Endodermal cell (in vitro differentiated cells): Measurements from ENCODE around the gene IPP. TPM values are rescaled to one million over a fixed set of nuclear protein-coding genes. Genes with fewer than 3 reads are reported as not detected.
"Not testable (repeated sequence)": the region's sequence is repeated elsewhere in the genome, so short reads cannot be mapped to it uniquely, and the experiment has no call there.

Experiments used
- DNase-seq: peaks from one replicate; pipeline ENCODE4 v3.0.0-alpha.2; 2017
- H3K27ac ChIP-seq: 2 replicates; pipeline ENCODE4 v1.5.1; 2013; ENCODE audit warnings: mild to moderate bottlenecking, low read depth, low read length, moderate library complexity
- H3K27me3 ChIP-seq: 2 replicates; pipeline ENCODE4 v1.6.1; 2013; ENCODE audit warnings: mild to moderate bottlenecking, low read length, moderate library complexity; ENCODE audit not compliant: insufficient read depth, control insufficient read depth, poor library complexity, severe bottlenecking
- H3K36me3 ChIP-seq: 2 replicates; pipeline ENCODE4 v1.7.0; 2013; ENCODE audit warnings: mild to moderate bottlenecking, low read length, moderate library complexity; ENCODE audit not compliant: control insufficient read depth, insufficient read depth
- H3K4me1 ChIP-seq: one replicate; pipeline ENCODE4 v1.7.0; 2013; ENCODE audit warnings: low read length; ENCODE audit not compliant: control insufficient read depth, insufficient read depth
- H3K4me3 ChIP-seq: 2 replicates; pipeline ENCODE4 v1.5.1; 2013; ENCODE audit warnings: mild to moderate bottlenecking, low read length, moderate library complexity
- H3K9ac ChIP-seq: 2 replicates; pipeline ENCODE4 v1.6.1; 2013; ENCODE audit warnings: mild to moderate bottlenecking, low read length, moderate library complexity; ENCODE audit not compliant: poor library complexity, severe bottlenecking; ENCODE audit errors: extremely low read depth
- H3K9me3 ChIP-seq: 2 replicates; pipeline ENCODE4 v1.6.1; 2013; ENCODE audit warnings: mild to moderate bottlenecking, low read length, moderate library complexity; ENCODE audit not compliant: control insufficient read depth
- H3K27ac Mint-ChIP-seq: 2 replicates; pipeline ENCODE4 v1.8.0; 2020; ENCODE audit warnings: mixed read lengths
- H3K27me3 Mint-ChIP-seq: 2 replicates; pipeline ENCODE4 v1.8.0; 2021; ENCODE audit warnings: mild to moderate bottlenecking, mixed read lengths; ENCODE audit not compliant: insufficient read depth
- H3K36me3 Mint-ChIP-seq: 2 replicates; pipeline ENCODE4 v1.8.0; 2020; ENCODE audit warnings: low read depth, mixed read lengths
- H3K4me1 Mint-ChIP-seq: 2 replicates; pipeline ENCODE4 v1.8.0; 2020; ENCODE audit warnings: mixed read lengths
- H3K4me3 Mint-ChIP-seq: 2 replicates; pipeline ENCODE4 v1.8.0; 2020; ENCODE audit warnings: mild to moderate bottlenecking, moderate library complexity, mixed read lengths
- H3K9me3 Mint-ChIP-seq: 2 replicates; pipeline ENCODE4 v1.8.0; 2020; ENCODE audit warnings: mild to moderate bottlenecking, mixed read lengths
- CTCF ChIP-seq: fragments of 200-600 bp; sonication (generic); conservative IDR thresholded peaks from 2 replicates; pipeline ENCODE4 v1.5.0; 2021; ENCODE audit warnings: antibody characterized with exemption, mild to moderate bottlenecking
- WGBS, 2 experiments: methylation state at CpG; one replicate each; pipeline versions ENCODE4 v1.1.5 to v1.1.7; 2013; ENCODE audit warnings: missing lambda C conversion rate in 2 of 2, mixed read lengths in 1 of 2; ENCODE audit not compliant: insufficient coverage in 1 of 2, insufficient read length in 1 of 2; 5-methylcytosine and 5-hydroxymethylcytosine counted together
- total RNA-seq, 2 donors: library from RNA; stranded (reverse); fragmentation: NEBNext Ultra II Directional in 1 of 2; extraction: Animal tissue kit (Norgen Biotek cat#: 25700) in 1 of 2; gene quantifications; 2 replicates in 1 of 2; 3 replicates in 1 of 2; pipeline ENCODE4 v1.2.1, GENCODE V29; 2021

Gene IPP
- total RNA-seq, 2 donors from 2014 or later: 14.9 to 18.6 TPM

GRCh38 chr1:45718289-45718688 lies 32.2 kb downstream of the IPP start:
- DNase-seq: no peak
- H3K36me3 Mint-ChIP-seq: peaks cover 29% of the 10 kb centered on the region

GRCh38 chr1:45717386-45717785 lies 33.1 kb downstream of the IPP start:
- 92 to 93% methylated on average over 5 to 8 of the region's 8 CpGs for WGBS, 2 experiments
- H3K4me1 ChIP-seq, H3K27ac Mint-ChIP-seq, H3K4me3 Mint-ChIP-seq, H3K27me3 ChIP-seq, H3K4me1 Mint-ChIP-seq, H3K4me3 ChIP-seq, H3K9ac ChIP-seq, H3K27me3 Mint-ChIP-seq, DNase-seq, H3K9me3 ChIP-seq, H3K9me3 Mint-ChIP-seq, H3K27ac ChIP-seq, H3K36me3 ChIP-seq: not testable (repeated sequence)
- peaks cover 24% of the 10 kb centered on the region for H3K36me3 Mint-ChIP-seq

More at GRCh38 chr1:45718289-45718688, 32.2 kb downstream of the IPP start:
- H3K9me3 Mint-ChIP-seq: peaks cover under 1% of the 10 kb centered on the region
- no peaks in the 10 kb centered on the region for H3K4me1 ChIP-seq
- no peak overlapping the region for H3K4me3 Mint-ChIP-seq
- no peaks in the 10 kb centered on the region for H3K27me3 ChIP-seq
- no peak overlapping the region for H3K27ac ChIP-seq
- no peaks in the 10 kb centered on the region for H3K4me1 Mint-ChIP-seq
- TF ChIP-seq CTCF: no peak
- no peak overlapping the region for H3K9ac ChIP-seq
- H3K27ac Mint-ChIP-seq: no peak overlapping the region
- H3K36me3 ChIP-seq: peaks cover 8% of the 10 kb centered on the region
- WGBS, 2 experiments: 94% methylated on average over 1 of the region's 1 CpG; no CpG with 5 or more reads in 1 of the 2 experiments
- no peaks in the 10 kb centered on the region for H3K27me3 Mint-ChIP-seq
- H3K9me3 ChIP-seq: no peaks in the 10 kb centered on the region
- H3K4me3 ChIP-seq: no peak overlapping the region

- Histone ChIP-seq H3K36me3 (peaks cover 3% of the 10 kb centered on the region), H3K27me3 (no peaks in the 10 kb centered on the region), H3K4me3 (no peak overlapping the region), H3K4me1 (no peaks in the 10 kb centered on the region), H3K9me3 (no peaks in the 10 kb centered on the region), H3K27ac (no peak overlapping the region), H3K9ac (no peak overlapping the region)
- DNase-seq: no peak
- H3K4me3 Mint-ChIP-seq: no peak overlapping the region
- WGBS, 2 experiments: 98 to 100% methylated on average over 2 to 3 of the region's 3 CpGs
- no peak for TF ChIP-seq CTCF
- H3K9me3 Mint-ChIP-seq: no peaks in the 10 kb centered on the region
- H3K36me3 Mint-ChIP-seq: peaks cover 28% of the 10 kb centered on the region
- H3K4me1 Mint-ChIP-seq: no peaks in the 10 kb centered on the region
- no peak overlapping the region for H3K27ac Mint-ChIP-seq
- no peaks in the 10 kb centered on the region for H3K27me3 Mint-ChIP-seq
Observed at GRCh38 chr1:45716700-45717099, 33.8 kb downstream of the IPP start.

GRCh38 chr1:45713711-45714110 lies 36.7 kb downstream of the IPP start:
- Histone ChIP-seq H3K9ac (no peak overlapping the region), H3K4me3 (no peak overlapping the region), H3K4me1 (no peaks in the 10 kb centered on the region), H3K27ac (no peak overlapping the region), H3K27me3 (no peaks in the 10 kb centered on the region), H3K36me3 (peaks cover 3% of the 10 kb centered on the region), H3K9me3 (no peaks in the 10 kb centered on the region)
- no peak for TF ChIP-seq CTCF
- Mint-ChIP-seq H3K27me3 (no peaks in the 10 kb centered on the region), H3K4me1 (no peaks in the 10 kb centered on the region), H3K36me3 (peaks cover 39% of the 10 kb centered on the region), H3K27ac (no peak overlapping the region), H3K9me3 (no peaks in the 10 kb centered on the region), H3K4me3 (no peak overlapping the region)
- WGBS, 2 experiments: 97 to 98% methylated on average over 3 of the region's 3 CpGs
- no peak for DNase-seq
